ENCODE measurements around the gene PNMA6F. TPM values are rescaled to one million over a fixed set of nuclear protein-coding genes. Genes with fewer than 3 reads are reported as not detected.
"Not testable (repeated sequence)": the region's sequence is repeated elsewhere in the genome, so short reads cannot be mapped to it uniquely, and the experiment has no call there.

Gene PNMA6F
- total RNA-seq, 4 donors from 2014 or later: 0.59 TPM; not detected in 3

GRCh38 chrX:153297376-153297775 is 24.2 kb downstream of the PNMA6F start:
- Histone ChIP-seq H3K4me3 (no peak overlapping the region), H3K27ac (no peak overlapping the region), H3K9me3 (no peaks in the 10 kb centered on the region), H3K36me3 (no peaks in the 10 kb centered on the region), H3K4me1 (no peaks in the 10 kb centered on the region), H3K27me3 (no peaks in the 10 kb centered on the region)
- no peak for DNase-seq (ENCODE audit: low spot score in 2 of 2)
- WGBS, 2 donors: 49 to 84% methylated on average over 1 of the region's 1 CpG
- TF ChIP-seq POLR2A (IDR thresholded peaks at IDR 0.05): no peak
- no peak for TF ChIP-seq EP300 (IDR thresholded peaks at IDR 0.05)
- TF ChIP-seq CTCF (IDR thresholded peaks at IDR 0.05): no peak

- not testable (repeated sequence) for H3K9me3 ChIP-seq; H3K27me3 ChIP-seq; H3K4me3 ChIP-seq; H3K36me3 ChIP-seq; DNase-seq (ENCODE audit: low spot score in 2 of 2); H3K4me1 ChIP-seq; H3K27ac ChIP-seq
- WGBS, 2 donors: 55 to 63% methylated on average over 4 of the region's 8 CpGs
Observed at GRCh38 chrX:153293485-153294071, 28.0 kb downstream of the PNMA6F start.

DNA sequence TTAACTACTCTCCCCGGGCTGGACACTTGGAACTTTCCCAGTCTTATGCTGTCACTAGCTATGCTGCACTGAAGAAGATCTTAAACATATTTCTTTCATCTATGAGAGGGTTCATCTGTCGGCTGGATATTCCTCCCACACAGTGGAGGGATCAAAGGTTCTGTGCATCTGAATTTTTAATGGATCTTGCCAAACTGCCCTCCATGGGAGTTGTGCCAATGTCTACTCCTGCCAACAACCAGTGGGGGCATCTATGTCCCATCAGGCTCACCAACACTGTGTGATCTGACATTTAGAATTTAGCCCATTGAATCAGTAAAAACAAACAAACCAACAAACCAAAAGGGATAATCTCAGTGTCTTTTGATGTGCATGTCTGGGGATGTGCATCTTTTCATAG is 32.8 kb downstream of the PNMA6F start:
- no CpG with 5 or more reads among the region's 2 CpGs for WGBS, 2 donors
- H3K4me3 ChIP-seq; H3K36me3 ChIP-seq; H3K27me3 ChIP-seq; H3K4me1 ChIP-seq; H3K9me3 ChIP-seq; DNase-seq (ENCODE audit: low spot score in 2 of 2); H3K27ac ChIP-seq: not testable (repeated sequence)

DNA sequence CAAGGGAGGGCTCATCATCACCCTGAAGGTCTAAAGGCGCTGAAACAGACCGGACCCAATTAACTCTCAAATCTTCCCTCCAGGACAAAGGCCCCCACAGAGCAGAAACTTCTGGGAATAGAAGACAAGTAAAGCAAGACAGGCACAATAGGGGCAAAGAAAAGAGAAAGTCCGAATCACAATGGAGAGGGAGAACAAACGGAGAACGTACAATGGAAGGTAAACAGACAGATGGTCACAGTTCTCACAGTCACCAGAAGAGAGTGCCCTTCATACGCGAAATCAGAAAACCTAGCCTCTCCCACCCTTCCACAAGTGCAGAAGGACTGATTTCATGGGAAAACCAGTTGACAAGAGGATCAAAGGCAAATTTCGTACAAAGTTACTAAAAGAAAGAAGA is 35.9 kb downstream of the PNMA6F start:
- no CpG with 5 or more reads among the region's 8 CpGs for WGBS, 2 donors
- H3K27ac ChIP-seq; H3K36me3 ChIP-seq; H3K27me3 ChIP-seq; H3K4me1 ChIP-seq; H3K9me3 ChIP-seq; H3K4me3 ChIP-seq; DNase-seq (ENCODE audit: low spot score in 2 of 2): not testable (repeated sequence)

DNA sequence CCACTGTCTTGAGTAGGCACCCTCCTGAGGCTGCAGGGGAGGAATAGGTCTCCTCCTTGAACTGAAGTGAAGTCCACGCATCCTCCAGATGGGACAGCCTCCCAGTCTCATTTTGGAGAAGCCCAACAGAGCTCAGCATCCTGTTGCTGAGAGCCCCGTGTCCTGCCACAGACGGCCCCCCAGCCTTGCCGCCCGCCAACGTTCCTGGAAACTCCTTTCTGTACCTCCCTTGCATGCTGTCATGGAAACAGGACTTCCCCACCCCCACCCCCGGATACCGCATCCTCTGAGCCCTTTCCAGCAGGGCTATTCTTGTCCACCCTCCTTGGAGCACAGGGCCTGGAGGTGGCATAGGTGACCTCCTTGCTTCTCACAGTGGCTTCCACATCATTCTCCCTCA is 37.6 kb downstream of the PNMA6F start:
- H3K36me3 ChIP-seq; H3K27me3 ChIP-seq; H3K27ac ChIP-seq; DNase-seq (ENCODE audit: low spot score in 2 of 2); H3K4me1 ChIP-seq; H3K4me3 ChIP-seq; H3K9me3 ChIP-seq: not testable (repeated sequence)
- no CpG with 5 or more reads among the region's 8 CpGs for WGBS, 2 donors

GRCh38 chrX:153281784-153282183 is 39.8 kb downstream of the PNMA6F start:
- H3K4me1 ChIP-seq; H3K4me3 ChIP-seq; H3K36me3 ChIP-seq; H3K27me3 ChIP-seq; DNase-seq (ENCODE audit: low spot score in 2 of 2); H3K27ac ChIP-seq; H3K9me3 ChIP-seq: not testable (repeated sequence)
- WGBS, 2 donors: no CpG with 5 or more reads among the region's 3 CpGs

DNA sequence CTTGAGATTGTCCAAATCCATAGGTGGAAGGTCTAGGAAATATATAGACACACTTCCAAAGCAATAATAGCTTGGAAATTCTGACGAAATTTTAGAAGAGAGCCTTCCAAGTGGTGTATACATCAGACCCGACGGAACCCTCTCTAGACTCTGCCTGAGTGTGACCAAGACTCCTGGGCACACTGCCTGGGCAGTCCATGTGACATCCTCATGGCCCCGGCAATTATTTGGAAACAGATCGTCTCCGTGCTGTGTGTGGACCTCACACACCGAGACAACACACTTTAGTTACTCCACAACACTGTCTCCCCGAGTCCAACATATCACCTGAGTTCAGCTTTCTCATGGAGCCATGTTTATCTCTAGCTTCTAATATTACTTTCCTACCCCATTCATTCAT is 42.3 kb downstream of the PNMA6F start:
- not testable (repeated sequence) for H3K9me3 ChIP-seq; H3K36me3 ChIP-seq; DNase-seq (ENCODE audit: low spot score in 2 of 2); H3K4me1 ChIP-seq; H3K27ac ChIP-seq; H3K27me3 ChIP-seq; H3K4me3 ChIP-seq
- WGBS, 2 donors: no CpG with 5 or more reads among the region's 8 CpGs

DNA sequence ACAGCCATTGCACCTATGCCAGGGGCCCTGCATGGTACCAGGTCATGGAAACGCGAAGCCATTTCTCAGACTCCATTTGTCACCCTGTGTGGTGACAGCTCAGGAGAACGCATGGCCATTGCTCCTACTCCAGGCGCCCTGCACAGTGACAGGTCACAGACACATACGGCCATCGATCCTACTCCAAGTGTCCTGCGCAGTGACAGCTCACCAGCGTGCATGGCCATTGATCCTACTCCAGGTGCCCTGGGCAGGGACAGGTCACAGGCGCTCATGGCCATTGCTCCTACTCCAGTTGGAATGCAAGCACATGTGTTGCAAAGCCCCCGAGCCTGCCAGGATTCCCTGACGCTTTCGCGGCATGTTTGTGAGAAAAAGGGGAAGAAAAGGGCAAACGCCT is 45.5 kb downstream of the PNMA6F start:
- WGBS, 2 donors: 87% methylated on average over 3 of the region's 14 CpGs; no CpG with 5 or more reads in 1 of the 2 donors
- DNase-seq (ENCODE audit: low spot score in 2 of 2); H3K9me3 ChIP-seq; H3K27me3 ChIP-seq; H3K27ac ChIP-seq; H3K4me3 ChIP-seq; H3K4me1 ChIP-seq; H3K36me3 ChIP-seq: not testable (repeated sequence)

- DNase-seq (ENCODE audit: low spot score in 2 of 2); H3K4me3 ChIP-seq; H3K36me3 ChIP-seq; H3K4me1 ChIP-seq; H3K27ac ChIP-seq; H3K9me3 ChIP-seq; H3K27me3 ChIP-seq: not testable (repeated sequence)
- WGBS, 2 donors: no CpG with 5 or more reads among the region's 16 CpGs
Observed at GRCh38 chrX:153275418-153275817, 46.1 kb downstream of the PNMA6F start.

- not testable (repeated sequence) for DNase-seq (ENCODE audit: low spot score in 2 of 2); H3K27ac ChIP-seq; H3K4me1 ChIP-seq; H3K27me3 ChIP-seq; H3K36me3 ChIP-seq; H3K9me3 ChIP-seq; H3K4me3 ChIP-seq
- WGBS, 2 donors: 96% methylated on average over 5 of the region's 21 CpGs; no CpG with 5 or more reads in 1 of the 2 donors
Observed at GRCh38 chrX:153272584-153272983, 49.0 kb downstream of the PNMA6F start.

GRCh38 chrX:153272070-153272469 is 49.5 kb downstream of the PNMA6F start:
- DNase-seq (ENCODE audit: low spot score in 2 of 2); H3K4me3 ChIP-seq; H3K27ac ChIP-seq; H3K4me1 ChIP-seq; H3K9me3 ChIP-seq; H3K27me3 ChIP-seq; H3K36me3 ChIP-seq: not testable (repeated sequence)
- no CpG with 5 or more reads among the region's 19 CpGs for WGBS, 2 donors
